Activated CD4-positive, alpha-beta T cell treated with anti-CD3 and anti-CD28 coated beads, Interleukin-2, amount 10 ng/mL, durations not matched to agents 24 days and 14 days (primary cell): Measurements from ENCODE around the gene DDIAS. TPM values are rescaled to one million over a fixed set of nuclear protein-coding genes. Genes with fewer than 3 reads are reported as not detected.
"Not testable (repeated sequence)": the region's sequence is repeated elsewhere in the genome, so short reads cannot be mapped to it uniquely, and the experiment has no call there.

Source experiments
- DNase-seq: peaks from one replicate; pipeline ENCODE4 v3.0.0; 2022
- H3K27ac Mint-ChIP-seq: one replicate; pipeline ENCODE4 v1.8.0; 2022; ENCODE audit warnings: mild to moderate bottlenecking, mixed read lengths
- H3K27me3 Mint-ChIP-seq: one replicate; pipeline ENCODE4 v1.8.0; 2022; ENCODE audit warnings: mixed read lengths
- H3K36me3 Mint-ChIP-seq: one replicate; pipeline ENCODE4 v1.8.0; 2022; ENCODE audit warnings: low read depth, mild to moderate bottlenecking, mixed read lengths
- H3K4me1 Mint-ChIP-seq: one replicate; pipeline ENCODE4 v1.8.0; 2021; ENCODE audit warnings: mixed read lengths
- H3K4me3 Mint-ChIP-seq: one replicate; pipeline ENCODE4 v1.8.0; 2022; ENCODE audit warnings: mild to moderate bottlenecking, moderate library complexity, mixed read lengths
- H3K9me3 Mint-ChIP-seq: one replicate; pipeline ENCODE4 v1.8.0; 2021; ENCODE audit warnings: mixed read lengths
- intact Hi-C: fragments of 100-400 bp; cut with micrococcal nuclease; formaldehyde crosslinking; loops from one replicate; pipeline ENCODE4 v1.15.1; 2023
- total RNA-seq: library from RNA; stranded (reverse); gene quantifications from 2 replicates; pipeline ENCODE4 v1.2.3, GENCODE V29; 2022

The DDIAS gene
- total RNA-seq, 1 donor from 2014 or later = 26.9 TPM

DNA sequence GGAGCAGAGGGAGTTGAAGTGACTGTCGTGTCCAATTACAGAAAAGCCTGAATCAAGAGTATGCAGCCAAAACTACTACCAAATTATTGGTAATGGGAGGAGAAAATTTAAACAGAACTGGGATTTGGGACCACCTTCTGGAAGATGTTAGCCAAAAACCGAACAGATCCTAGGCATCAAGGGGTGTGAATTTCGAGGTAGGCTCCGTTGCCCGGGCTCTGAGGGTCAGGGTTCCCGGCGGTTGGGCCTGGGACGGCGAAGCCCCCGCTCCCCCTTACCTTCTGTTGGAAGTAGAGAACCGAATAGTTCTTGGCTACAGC is 1.6 kb upstream of the DDIAS start:
- Mint-ChIP-seq H3K9me3 (no peaks in the 10 kb centered on the region), H3K4me1 (peaks cover 53% of the 10 kb centered on the region), H3K4me3 (peak overlapping the region; percentile 92), H3K27me3 (no peaks in the 10 kb centered on the region), H3K27ac (peak overlapping the region; percentile 100), H3K36me3 (peaks cover 2% of the 10 kb centered on the region)
- DNase-seq = no peak
- intact Hi-C loops = loop anchor here (1.0 to 5.0 kb wide), 6 partner anchors 21 to 107 kb away; no protein-coding TSS in a partner anchor

DNA sequence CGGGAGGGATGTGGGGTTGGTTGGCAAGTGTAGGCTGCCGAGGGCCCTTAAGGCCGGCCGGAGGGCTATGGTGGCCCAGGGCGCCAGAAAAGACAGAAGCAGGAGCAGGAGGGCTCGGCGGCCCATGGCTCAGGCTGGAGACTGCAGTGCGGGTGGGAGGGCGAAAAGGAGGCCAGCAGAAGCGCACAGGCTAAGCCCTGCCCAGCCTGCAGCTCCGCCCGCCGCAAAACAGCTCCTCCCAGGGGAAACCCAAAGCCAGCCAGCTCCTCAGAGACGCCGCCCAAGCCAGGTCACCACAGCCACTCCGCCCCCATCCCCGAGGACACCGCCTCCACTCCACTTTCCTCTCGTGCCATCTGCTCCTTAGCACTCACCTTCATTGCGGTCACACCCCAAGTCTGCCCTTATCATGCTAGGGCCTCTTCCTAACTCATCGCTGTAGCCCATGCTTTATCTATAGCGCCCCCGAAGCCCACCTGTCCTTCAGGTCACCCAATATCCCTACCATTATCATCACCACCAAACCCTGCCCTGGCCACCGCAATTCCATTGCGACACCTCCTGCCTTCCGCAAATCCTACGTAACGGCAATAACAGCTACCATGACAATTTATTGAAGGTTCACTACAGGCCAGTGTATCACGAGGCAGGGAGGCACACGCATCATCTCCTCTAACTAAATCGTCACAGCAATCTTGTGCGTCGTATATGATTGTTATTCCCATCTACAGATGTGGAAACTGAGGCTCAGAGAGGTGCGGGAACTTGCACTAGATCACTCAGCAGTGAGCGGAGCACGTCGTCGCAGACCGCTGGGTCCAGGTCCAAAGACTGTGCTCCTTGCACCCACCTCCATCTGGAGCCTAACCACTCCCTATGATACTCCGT is 1.0 kb upstream of the DDIAS start, which contains the start of gene PRCP:
PRCP (minus strand) TSS at position 154 of the 888 bp plus-strand sequence; CDS start at position 126, 28 bp downstream.
- Mint-ChIP-seq H3K4me1 (peaks cover 51% of the 10 kb centered on the region), H3K27ac (peak within 1 kb of the TSS; percentile 100), H3K27me3 (no peaks in the 10 kb centered on the region), H3K9me3 (no peaks in the 10 kb centered on the region), H3K4me3 (peak within 1 kb of the TSS; percentile 92), H3K36me3 (peaks cover 2% of the 10 kb centered on the region)
- intact Hi-C loops = loop anchor here (1.0 to 5.0 kb wide), 10 partner anchors 20 to 386 kb away; partner anchors contain the start of genes ANKRD42, CCDC90B and RAB30
- DNase-seq = peak; percentile 98

DNA sequence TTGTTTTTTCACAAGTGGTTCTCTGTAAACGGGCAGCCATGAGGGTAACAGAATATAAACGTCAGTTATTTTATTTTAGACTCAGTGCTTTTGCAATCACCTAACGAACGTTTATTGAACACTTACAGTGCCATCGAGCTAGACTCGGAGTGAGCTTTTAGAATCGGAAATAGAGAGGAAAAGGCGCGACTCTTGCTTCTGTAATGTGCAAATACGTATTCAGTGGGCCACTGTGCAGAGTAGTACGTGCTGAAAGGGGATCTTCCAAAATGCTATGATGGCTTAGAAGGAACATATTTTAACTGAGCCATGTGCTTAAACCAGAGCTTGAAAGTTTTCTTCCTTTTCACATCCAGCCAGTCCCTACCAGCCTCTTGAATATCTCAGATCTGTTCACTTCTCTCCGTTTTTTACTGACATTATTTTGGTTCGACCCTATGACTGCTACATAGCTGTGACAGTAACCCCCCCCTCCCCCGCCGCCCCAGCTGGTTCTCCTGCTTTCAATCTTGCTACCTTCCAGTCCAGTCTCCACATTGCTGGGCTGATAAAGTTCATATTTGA is 468 bp downstream of the DDIAS start:
- no peak for DNase-seq
- Mint-ChIP-seq H3K4me1 (peaks cover 51% of the 10 kb centered on the region), H3K27ac (peak overlapping the region; percentile 100), H3K27me3 (no peaks in the 10 kb centered on the region), H3K9me3 (no peaks in the 10 kb centered on the region), H3K36me3 (no peaks in the 10 kb centered on the region), H3K4me3 (peak overlapping the region; percentile 92)
- intact Hi-C loops = loop anchor here (1.0 to 5.0 kb wide), 9 partner anchors 19 to 384 kb away; partner anchors contain the start of genes ANKRD42, CCDC90B and RAB30

DNA sequence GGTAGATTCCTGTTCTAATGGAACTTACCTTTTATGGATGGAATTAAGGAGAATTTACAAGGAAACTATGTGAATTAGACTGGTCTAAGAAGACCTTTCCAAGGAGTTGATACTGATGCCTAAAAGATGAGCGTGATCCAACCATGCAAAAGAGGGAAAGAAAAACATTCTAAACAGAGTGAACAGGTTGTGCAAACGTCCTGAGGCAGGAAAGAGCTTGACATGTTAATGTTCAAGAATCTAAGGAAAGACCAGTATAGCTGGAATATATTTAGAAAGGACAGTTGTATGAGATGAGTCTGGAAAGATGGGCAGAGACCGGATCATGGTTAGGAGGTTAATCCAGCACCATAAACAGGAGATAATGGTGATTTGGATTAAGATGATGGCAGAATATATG is 1.3 kb downstream of the DDIAS start:
- Mint-ChIP-seq H3K36me3 (no peaks in the 10 kb centered on the region), H3K4me3 (peak overlapping the region; percentile 92), H3K4me1 (peaks cover 55% of the 10 kb centered on the region), H3K27ac (peak overlapping the region; percentile 100), H3K27me3 (no peaks in the 10 kb centered on the region), H3K9me3 (no peaks in the 10 kb centered on the region)
- intact Hi-C loops = loop anchor here (5.0 kb wide), 1 partner anchor 74 kb away; no protein-coding TSS in a partner anchor
- DNase-seq = no peak

DNA sequence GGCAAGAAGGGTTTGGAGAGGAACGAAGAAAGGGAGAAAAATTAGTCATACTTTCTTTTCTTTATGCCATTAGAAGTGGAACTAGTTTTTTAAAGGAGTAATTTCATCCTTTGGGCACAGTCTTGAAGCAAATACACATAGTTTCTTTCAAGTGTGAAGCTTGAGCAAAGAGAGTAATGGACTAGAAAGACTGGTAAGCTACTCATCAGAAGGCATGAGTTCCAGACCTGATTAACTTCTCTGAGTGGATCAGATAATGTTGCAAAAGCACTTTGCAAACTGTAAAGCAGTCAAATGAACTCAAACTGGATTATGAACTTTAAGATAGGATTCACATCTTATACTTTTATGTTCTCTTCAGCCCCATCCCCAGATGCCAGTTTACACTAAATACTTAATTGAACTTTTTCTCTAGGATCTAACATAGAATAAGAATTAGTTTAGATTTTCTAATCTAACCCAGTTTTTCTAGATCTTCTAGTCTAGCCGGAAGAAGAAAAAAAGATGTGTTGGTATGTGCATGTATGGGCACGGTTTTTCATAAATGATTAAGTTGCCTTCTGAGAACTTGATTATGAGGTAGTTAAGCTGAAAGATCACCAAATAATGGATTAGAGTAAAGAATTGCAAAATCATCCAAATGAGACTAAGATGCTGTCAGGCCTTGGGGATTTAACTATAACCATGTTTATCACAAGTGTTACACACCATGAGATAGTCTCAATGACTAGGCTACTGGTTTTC is 2.5 kb downstream of the DDIAS start:
- Mint-ChIP-seq H3K36me3 (no peaks in the 10 kb centered on the region), H3K27ac (peak overlapping the region; percentile 42), H3K4me1 (peaks cover 55% of the 10 kb centered on the region), H3K27me3 (no peaks in the 10 kb centered on the region), H3K4me3 (peak overlapping the region; percentile 92), H3K9me3 (no peaks in the 10 kb centered on the region)
- DNase-seq = no peak
- intact Hi-C loops = loop anchor here (5.0 kb wide), 1 partner anchor 73 kb away; no protein-coding TSS in a partner anchor

DNA sequence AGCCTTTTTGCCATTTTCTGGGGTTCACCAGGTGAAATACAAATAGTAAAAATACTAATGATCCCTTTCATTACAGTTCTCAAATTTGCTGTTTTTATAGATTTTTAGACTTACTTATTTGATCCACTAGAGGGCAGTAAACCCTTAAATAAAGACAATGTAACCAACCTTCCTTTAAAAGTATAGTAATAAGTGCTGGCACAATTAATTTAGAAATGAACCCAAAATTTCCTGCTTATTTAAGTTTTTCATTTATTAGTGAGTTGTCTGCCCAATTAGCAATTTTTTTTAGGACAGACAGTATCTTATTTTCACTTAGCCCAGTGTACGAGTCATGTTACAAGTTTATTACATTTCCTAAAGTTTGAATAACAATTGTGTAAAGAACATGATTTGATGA is 4.7 kb downstream of the DDIAS start:
- no peaks in the 10 kb centered on the region for H3K9me3 Mint-ChIP-seq
- no peak overlapping the region for H3K4me3 Mint-ChIP-seq
- H3K36me3 Mint-ChIP-seq = peaks cover 1% of the 10 kb centered on the region
- peaks cover 42% of the 10 kb centered on the region for H3K4me1 Mint-ChIP-seq
- DNase-seq = no peak
- no peaks in the 10 kb centered on the region for H3K27me3 Mint-ChIP-seq
- no peak overlapping the region for H3K27ac Mint-ChIP-seq
- intact Hi-C loops = loop anchor here (1.0 to 2.0 kb wide), 2 partner anchors 21 to 344 kb away; no protein-coding TSS in a partner anchor

DNA sequence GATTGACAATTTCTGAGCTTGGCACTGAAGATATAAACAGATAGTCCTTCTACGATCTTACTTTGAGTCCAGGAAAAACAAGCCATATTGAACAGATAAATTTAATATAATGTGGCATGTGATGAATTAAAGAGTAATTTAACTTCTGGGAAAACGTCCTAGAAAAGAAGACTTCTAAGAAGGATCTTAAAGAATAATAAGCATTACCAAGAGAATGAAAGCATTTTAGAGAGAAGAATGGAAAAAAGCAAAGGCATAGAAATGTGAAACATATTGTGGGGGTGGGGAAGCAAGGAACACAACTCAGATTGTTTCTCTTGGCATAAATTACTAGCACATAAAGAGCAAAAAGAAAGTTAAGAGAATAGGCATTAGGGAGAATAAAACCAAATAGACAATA is 5.4 kb downstream of the DDIAS start:
- peaks cover 8% of the 10 kb centered on the region for H3K36me3 Mint-ChIP-seq
- H3K9me3 Mint-ChIP-seq = peaks cover 5% of the 10 kb centered on the region
- no peaks in the 10 kb centered on the region for H3K27me3 Mint-ChIP-seq
- H3K4me3 Mint-ChIP-seq = no peak overlapping the region
- DNase-seq = no peak
- H3K27ac Mint-ChIP-seq = no peak overlapping the region
- H3K4me1 Mint-ChIP-seq = peaks cover 42% of the 10 kb centered on the region
- intact Hi-C loops = loop anchor here (1.0 to 2.0 kb wide), 2 partner anchors 20 to 343 kb away; no protein-coding TSS in a partner anchor

DNA sequence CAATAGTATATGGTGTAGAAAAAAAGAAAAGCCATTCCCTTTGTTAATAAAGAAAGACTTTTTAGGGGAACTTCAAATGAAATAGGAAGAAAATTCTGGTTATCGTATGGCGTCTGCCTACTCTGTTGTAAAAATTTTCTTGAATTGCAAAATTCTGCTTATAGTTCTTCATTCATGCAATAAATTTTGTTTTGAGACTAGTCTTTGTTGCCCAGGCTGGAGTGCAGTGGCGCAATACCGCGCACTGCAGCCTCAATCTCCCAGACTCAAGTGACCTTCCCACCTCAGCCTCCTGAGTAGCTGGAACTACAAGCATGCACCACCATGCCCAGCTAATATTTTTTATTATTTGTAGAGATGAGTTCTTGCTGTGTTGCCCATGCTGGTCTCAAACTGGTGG is 5.8 kb downstream of the DDIAS start:
- no peak overlapping the region for H3K4me3 Mint-ChIP-seq
- intact Hi-C loops = loop anchor here (2.0 kb wide), 1 partner anchor 19 kb away; no protein-coding TSS in a partner anchor
- H3K36me3 Mint-ChIP-seq = peaks cover 9% of the 10 kb centered on the region

DNA sequence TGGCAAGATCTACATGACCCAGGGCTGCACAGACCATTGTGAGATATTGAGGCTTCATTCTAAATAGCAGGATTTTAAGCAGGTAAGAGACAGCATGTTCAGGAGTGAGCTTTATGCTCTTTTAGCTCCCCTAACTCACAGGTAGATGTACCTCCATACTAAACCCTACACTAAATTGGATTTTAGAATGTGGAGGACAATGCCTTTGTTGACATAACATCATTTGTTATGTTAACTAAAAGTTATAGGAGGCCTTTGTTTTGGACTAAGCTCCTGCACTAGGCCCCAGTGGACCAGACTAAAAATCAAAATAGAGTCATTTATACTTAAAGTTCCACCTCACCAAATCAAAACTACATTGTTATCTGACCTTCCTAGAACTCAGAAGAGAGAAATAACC is 6.8 kb downstream of the DDIAS start:
- H3K27ac Mint-ChIP-seq = no peak overlapping the region
- H3K27me3 Mint-ChIP-seq = no peaks in the 10 kb centered on the region
- no peak overlapping the region for H3K4me3 Mint-ChIP-seq
- intact Hi-C loops = no loop called here
- peaks cover 13% of the 10 kb centered on the region for H3K36me3 Mint-ChIP-seq
- DNase-seq = peak; percentile 43
- peaks cover 29% of the 10 kb centered on the region for H3K4me1 Mint-ChIP-seq
- H3K9me3 Mint-ChIP-seq = peaks cover 5% of the 10 kb centered on the region

More for the DNA sequence above, 5.8 kb downstream of the DDIAS start:
- H3K4me1 Mint-ChIP-seq = peaks cover 38% of the 10 kb centered on the region
- peaks cover 5% of the 10 kb centered on the region for H3K9me3 Mint-ChIP-seq
- H3K27me3 Mint-ChIP-seq = no peaks in the 10 kb centered on the region
- no peak overlapping the region for H3K27ac Mint-ChIP-seq
- no peak for DNase-seq

DNA sequence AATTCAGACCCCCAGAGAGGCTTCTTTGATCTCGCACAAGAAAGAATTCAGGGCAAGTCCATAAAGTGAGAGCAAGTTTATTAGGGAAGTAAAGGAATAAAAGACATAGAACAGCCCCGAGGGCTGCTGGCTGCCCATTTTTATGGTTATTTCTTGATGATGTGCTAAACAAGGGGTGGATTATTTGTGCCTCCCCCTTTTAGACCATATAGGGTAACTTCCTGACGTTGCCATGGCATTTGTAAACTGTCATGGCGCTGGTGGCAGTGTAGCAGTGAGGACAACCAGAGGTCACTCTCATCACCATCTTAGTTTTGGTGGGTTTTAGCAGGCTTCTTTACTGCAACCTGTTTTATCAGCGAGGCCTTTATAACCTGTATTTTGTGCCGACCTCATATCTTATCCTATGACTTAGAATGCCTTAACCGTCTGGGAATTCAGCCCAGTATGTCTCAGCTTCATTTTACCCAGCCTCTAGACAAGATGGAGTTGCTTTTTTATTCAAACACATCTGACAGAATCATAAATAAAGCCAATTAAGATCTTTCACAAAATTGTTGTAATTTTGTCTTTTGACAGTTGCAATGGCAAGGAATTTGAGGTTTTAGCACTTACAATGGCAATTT is 7.6 kb downstream of the DDIAS start:
- intact Hi-C loops = no loop called here
- Mint-ChIP-seq H3K4me3 (no peak overlapping the region), H3K27me3 (no peaks in the 10 kb centered on the region), H3K4me1 (peaks cover 21% of the 10 kb centered on the region), H3K27ac (no peak overlapping the region), H3K9me3 (peaks cover 5% of the 10 kb centered on the region), H3K36me3 (peaks cover 16% of the 10 kb centered on the region)
- DNase-seq = peak; percentile 47

DNA sequence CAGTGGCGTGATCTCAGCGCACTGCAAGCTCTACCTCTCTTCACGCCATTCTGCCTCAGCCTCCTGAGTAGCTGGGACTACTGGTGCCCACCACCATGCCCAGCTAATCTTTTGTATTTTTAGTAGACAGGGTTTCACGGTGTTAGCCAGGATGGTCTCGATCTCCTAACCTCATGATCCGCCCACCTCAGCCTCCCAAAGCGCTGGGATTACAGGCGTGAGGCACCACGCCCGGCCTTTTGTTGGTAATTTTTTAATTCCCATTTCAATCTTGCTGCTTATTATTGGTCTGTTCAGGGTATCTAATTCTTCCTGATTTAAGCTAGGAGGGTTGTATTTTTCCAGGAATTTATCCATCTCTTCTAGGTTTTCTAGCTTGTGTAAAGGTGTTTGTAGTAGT is 18.2 kb downstream of the DDIAS start:
- peak overlapping the region; percentile 79 for H3K4me3 Mint-ChIP-seq
- H3K36me3 Mint-ChIP-seq = peaks cover 55% of the 10 kb centered on the region
- H3K27me3 Mint-ChIP-seq, DNase-seq: not testable (repeated sequence)
- peak overlapping the region; percentile 90 for H3K27ac Mint-ChIP-seq
- intact Hi-C loops = loop anchor here (1.0 to 5.0 kb wide), 5 partner anchors 19 to 238 kb away; partner anchors contain the start of genes DDIAS, PCF11 and PRCP
- peaks cover 19% of the 10 kb centered on the region for H3K9me3 Mint-ChIP-seq
- peaks cover 39% of the 10 kb centered on the region for H3K4me1 Mint-ChIP-seq

DNA sequence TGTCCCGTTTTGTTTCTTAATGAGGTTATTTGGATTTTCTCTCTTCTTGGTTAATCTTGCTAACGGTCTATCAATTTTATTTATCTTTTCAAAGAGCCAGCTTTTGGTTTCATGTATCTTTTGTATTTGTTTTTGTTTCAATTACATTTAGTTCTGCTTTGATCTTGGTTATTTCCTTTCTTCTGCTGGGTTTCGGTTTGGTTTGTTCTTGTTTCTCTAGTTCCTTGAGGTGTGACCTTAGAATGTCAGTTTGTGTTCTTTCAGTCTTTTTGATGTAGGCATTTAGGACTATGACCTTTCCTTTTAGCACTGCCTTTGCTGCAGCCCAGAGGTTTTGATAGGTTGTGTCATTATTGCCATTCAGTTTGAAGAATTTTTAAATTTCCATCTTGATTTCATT is 18.7 kb downstream of the DDIAS start:
- peak; percentile 76 for DNase-seq

More for the DNA sequence above, 18.7 kb downstream of the DDIAS start:
- H3K4me1 Mint-ChIP-seq = peaks cover 38% of the 10 kb centered on the region
- peaks cover 19% of the 10 kb centered on the region for H3K9me3 Mint-ChIP-seq
- peak overlapping the region; percentile 79 for H3K4me3 Mint-ChIP-seq
- H3K27me3 Mint-ChIP-seq = not testable (repeated sequence)
- H3K27ac Mint-ChIP-seq = peak overlapping the region; percentile 90
- peaks cover 55% of the 10 kb centered on the region for H3K36me3 Mint-ChIP-seq
- intact Hi-C loops = loop anchor here (1.0 to 5.0 kb wide), 5 partner anchors 19 to 237 kb away; partner anchors contain the start of genes DDIAS, PCF11 and PRCP
